NCI-H1694 treated with DMSO at 0.1 percent for 48 hours (cell line): ENCODE measurements around the gene CAMSAP2.

Experiments
- DNase-seq: peaks from one replicate; lab custom pipeline; 2025; lab: John Stamatoyannopoulos, UW

Gene CAMSAP2

DNA sequence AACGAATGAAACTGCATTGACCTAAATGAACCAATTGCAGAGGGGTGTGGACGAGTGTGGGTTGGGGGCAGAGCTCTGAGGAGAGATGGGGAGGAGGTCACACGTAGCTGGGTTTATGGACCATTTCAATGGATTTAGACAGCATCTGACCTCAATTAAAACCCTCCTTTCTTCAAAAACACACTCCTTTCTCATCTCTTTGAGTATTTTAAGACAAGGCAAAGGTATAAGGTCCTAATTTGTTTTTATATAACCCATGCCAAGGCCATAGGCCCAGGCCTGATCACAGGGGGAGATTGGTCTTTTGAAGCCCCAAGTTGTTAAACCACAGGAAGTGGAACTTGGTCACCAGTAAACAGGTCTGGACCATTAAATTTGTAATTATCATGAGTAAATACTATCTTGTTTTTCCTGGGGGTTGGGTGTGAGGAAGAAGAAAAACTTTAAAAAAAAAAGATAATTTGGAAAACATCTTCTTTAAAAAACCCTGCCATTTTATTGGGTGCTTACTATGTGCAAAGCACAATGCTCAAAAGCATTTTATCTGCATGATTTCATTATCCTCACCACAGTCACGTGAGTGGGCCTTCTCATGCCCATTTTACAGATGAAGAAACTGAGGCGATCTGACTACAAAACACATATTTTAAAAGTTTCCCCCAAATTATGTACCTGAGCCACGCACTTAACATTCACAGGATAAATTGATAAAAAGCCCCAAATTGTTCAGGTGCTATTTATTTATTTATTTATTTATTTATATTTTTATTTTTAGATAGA is 147.1 kb downstream of the CAMSAP2 start:
- DNase-seq = no peak

DNA sequence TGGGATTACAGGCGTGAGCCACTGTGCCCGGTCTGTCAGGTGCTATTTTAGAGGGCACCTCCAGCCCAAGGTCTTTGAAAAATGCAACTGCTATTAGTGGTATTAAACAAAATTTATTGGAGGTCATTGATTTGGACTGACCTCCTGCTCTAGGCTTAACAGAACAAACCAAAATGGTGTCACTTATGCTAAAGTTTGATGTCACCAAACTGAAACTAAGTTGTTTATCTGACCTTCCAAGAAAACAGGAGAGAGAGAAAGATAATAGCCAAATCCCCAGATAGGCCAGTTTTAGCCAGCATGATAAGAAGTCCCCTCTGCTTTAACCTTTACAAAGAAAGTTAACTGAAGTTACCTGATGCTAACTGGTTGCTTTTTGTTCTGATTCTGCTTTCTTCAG is 147.9 kb downstream of the CAMSAP2 start:
- no peak for DNase-seq

DNA sequence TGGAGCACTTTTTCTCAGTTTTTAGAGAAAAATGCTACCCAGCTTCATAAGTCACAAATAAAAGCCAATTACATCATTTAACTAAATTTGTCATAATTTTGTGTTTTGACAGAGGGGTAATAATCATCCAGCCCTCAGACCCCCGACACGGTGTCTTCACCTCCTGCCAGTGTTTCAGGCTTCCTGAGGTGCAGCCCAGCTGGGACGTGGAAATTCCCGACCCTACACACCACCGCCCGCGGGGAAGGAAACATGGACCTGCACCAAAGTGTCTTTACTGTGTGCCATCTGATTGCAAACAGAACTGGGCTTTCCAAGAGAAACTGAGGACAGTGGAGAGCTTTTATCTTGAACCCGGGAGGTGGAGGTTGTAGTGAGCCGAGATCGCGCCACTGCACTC is 148.3 kb downstream of the CAMSAP2 start:
- no peak for DNase-seq

DNA sequence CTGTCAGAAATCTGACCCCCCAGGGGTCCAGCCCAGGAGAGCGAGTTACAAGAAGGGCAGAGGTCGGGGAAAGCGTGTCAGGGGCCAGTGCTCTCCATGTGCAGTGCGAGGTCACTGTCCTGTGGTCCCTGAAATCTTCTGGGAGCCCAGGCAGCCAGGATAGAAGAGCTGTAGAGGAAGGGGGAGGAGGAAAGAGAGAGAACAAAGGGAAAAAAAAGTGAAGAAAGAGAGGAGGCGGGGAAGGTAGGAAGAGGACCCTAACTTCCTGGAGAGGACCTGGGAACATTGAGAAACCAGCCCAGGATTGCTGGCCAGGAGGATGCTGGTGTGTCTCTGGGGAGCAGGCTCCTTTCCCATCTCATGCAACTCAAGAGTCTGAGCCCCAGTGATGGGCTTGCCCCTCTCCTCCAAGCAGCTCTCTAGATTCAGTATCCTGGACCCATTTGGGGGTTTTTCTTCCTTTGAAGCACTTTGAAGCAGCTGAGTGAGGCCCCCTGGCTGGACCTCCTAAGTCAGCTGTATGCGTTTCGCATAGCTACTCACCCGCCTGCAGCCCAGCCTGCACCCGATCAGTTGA is 149.2 kb downstream of the CAMSAP2 start:
- no peak for DNase-seq

DNA sequence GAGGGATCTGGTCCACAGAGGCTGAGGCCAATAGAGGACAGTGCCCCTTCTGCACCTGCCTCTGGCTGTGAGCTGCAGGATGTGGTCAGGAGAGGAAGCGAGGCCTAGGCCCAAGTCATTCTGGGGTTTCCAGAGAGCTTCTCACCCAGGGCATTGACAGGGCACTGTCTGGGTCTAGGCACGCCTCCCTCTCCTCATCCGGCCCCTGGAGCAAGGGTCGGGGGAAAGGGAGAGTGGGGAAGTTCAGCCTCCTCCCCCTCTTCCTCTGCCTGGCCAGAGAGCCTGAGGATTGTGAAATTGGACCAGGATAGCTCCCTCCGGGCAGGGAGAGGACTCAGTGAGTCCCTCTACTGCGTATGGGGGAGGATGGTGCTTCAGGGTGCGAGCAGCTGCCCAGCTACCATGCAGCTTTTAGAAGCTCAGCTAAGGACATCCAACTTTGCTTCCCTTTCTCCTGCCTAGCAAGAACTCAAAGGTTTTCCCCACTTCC is 149.7 kb downstream of the CAMSAP2 start:
- no peak for DNase-seq

DNA sequence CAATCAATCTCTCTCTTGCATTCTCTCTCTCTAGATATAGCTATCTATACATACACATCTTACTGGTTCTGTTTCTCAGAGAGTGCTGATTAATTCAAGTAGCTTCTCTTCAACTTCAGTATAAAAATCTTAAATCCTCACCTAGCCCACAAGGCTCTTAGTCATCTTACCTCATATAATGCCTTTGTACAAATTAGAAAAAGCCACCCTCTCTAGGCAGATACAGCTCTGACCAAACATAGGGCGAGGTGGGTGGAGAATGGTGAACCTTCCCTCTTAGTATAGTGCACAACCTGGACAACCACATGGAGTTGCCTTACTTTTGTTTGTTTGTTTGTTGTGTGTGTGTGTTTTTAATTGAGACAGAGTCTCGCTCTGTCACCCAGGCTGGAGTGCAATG is 150.9 kb downstream of the CAMSAP2 start:
- no peak for DNase-seq

DNA sequence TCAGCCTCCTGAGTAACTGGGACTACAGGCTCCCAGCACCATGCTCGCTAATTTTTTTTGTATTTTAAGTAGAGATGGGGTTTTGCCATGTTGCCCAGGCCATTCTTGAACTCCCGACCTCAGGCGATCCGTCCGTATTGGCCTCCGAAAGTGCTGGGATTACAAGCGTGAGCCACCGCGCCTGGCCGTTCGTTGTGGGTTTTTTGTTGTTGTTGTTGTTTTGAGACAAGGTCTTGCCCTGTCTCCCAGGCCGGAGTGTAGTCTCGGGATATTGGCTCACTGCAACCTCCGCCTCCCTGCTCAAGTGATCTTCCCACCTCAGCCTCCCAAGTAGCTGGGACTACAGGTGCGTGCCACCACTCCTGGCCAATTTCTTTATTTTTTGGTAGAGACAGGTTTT is 151.3 kb downstream of the CAMSAP2 start:
- DNase-seq = no peak

DNA sequence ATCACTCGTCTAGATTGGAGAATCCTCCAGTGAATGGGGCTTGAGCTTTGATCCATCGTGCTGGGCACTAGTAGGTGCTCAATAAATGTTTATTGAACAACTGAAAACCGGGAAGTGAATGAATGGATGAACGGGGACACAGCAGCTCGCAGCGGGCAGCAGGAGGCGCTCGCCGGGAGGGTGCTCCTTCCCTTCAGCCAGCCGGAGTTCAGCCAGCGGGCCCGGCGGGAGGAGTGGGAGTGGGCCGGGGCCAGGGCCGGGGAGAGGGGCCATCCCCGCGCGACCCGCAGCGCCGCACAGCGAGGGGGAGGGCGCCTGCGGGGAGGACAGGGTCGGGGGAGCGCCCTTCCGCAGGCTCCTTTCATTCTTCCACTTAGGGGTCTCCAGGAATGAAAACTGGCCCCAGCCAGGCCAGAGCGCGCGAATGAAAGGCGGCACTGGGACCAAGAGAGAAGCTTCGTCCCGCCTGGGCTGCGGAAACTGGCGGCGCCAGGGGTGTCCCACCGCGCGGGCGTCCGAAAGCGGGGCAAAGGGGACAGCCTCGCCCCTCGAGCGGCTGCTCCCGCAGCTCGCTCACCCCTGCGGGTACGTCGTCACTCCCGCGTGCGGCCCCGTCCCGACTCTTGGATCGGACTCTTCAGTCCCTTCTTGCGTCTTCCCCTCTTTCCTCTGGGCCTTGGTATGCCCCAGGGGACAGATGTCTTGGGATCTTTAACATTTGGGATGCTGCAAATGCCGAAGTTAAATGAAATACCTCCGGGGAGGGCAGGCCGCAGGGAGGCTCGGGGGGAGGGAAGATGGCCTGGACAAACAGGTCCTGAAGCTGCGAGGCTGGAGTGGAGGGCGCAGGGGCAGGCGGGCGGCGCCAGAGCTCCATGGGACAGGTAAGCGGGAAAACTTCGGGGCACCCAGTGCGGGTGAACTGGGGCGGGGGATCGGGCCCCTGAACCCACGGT is 152.4 kb downstream of the CAMSAP2 start:
- DNase-seq = peak; percentile 38

DNA sequence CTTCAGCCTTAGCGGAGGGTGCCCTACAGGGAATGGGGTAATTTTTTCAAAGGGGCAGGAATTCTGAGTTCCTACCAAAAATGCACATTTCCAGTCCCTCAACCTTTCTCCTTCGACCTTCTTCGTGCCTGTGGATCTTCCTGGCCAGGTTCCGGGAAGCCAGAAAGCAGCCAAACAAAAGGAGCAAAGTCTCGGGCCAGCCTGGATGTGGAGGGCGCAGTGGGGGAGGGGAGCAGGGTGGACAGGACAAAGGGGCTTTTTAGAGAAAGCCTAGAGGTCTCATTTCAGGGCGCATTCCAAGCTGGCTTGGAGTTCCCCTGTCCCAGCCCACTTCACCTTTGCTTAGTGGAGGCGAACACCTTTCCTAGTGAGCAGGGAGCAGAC is 153.1 kb downstream of the CAMSAP2 start:
- DNase-seq = no peak

DNA sequence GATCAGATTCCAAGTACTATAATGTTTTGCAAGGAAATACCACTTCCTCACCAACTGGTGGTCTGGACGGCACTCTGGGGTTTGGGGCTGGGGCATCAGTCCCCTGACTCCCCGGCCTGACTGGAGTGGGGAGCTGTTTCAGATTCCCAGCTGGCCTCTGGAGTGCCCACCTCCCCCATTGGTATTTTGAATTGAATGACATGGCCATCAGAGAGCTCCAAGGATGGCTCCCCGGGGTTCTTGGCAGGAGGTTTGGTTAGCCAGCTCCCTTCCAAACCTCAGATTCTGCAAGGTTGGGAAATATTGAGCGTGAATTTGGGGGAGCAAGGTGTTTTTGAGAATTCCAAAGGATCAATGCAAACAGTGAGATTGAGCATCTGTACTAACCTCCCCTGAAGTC is 153.9 kb downstream of the CAMSAP2 start:
- no peak for DNase-seq

DNA sequence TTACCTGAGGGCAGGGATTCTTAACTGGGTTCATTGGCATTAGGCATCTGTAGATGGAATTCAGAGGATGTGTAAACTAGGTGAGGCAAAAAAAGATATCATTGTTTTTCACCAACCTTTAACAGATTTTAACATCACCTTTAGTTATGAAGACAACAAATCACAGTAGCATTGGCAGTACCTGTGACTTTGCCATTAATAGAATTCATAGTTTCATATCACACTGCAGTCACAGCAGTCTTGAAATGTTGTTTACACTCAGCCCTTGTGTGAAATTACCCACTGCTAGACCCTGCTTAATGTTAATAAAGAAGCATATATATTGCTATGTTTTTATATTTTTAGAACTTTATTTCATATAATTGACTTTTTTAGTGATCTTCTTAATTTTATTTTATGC is 154.3 kb downstream of the CAMSAP2 start:
- no peak for DNase-seq

DNA sequence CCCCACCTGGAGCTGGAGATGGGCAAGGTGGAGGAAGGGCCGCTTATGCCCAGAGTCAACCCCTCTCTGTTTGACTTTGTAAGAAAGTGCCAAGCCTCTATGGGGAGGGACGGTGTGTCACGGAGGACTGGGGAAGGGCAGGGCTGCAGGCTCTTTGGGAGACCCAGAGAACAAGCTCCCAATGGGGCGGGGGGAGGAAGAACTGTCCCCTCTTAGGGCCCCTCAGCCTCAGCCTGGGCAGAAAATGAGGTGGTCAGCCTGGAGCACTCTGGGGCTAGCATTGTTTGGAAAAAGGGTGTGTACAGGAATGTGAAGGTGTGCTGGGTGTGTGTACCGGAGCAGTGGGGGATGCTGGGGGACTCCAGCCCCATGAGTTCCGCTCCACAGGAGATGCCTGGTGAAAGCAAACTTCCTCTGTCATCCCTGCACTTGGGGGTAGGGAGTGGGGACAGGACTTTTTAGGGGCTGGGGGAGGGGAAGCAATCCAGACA is 154.8 kb downstream of the CAMSAP2 start:
- DNase-seq = no peak

DNA sequence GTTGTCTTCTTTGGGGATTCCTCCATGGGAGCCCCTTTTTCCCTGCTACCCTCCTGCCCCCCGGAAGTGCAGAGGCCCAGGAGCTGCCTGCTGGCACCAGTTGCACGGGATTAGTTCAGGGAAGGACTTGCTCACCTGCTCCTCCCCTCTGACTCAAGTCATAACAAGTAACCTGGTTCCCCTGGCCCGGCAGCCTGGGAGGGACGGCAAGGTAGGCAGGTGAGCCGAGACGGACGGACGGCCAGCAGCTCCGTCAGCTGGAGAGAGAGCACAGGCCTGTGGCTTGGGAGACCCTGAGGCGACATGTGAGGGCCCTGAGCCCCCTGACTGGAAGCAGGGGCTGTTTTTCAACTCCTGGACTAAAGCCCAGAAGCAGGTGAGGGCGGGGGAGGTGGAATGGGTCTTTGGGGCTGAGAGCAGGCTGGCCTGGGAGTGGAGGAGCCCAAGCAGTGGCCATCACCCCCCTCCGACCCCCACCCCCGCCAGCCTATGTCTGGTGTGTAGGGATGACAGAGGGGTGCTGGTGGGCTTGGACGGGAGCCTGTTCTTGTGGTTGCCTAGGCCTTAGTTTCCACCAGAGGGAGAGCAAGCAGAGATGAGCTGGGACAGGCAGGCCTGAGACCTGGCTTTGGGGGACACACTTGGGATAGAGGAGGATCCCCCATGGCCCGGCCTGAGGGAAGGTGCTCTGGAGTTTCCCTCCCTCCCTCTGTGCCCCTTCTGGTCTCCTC is 156.2 kb downstream of the CAMSAP2 start, which contains the start of gene INAVA:
Gene INAVA (plus strand): TSS at position 189 of the 731 bp plus-strand sequence. CDS start 3,501 bp downstream, outside the sequence.
- DNase-seq = no peak

DNA sequence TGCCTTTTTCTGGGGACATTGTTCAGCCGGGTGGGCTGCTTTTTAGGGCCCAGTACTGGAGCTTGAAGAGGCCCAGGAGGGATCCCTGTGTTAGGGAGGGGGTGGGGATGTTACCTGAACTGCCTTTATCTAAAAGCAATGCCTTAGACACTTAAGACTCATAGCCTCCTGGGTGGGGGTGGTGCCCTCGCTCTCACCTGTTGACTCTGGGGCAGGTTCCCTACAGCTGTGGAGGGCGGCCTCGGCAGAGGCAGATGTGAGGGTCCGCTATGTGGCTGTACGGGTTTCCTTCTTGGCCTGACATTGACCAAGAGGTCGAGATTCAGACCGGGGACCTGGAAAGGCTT is 156.7 kb downstream of the CAMSAP2 start:
- no peak for DNase-seq

DNA sequence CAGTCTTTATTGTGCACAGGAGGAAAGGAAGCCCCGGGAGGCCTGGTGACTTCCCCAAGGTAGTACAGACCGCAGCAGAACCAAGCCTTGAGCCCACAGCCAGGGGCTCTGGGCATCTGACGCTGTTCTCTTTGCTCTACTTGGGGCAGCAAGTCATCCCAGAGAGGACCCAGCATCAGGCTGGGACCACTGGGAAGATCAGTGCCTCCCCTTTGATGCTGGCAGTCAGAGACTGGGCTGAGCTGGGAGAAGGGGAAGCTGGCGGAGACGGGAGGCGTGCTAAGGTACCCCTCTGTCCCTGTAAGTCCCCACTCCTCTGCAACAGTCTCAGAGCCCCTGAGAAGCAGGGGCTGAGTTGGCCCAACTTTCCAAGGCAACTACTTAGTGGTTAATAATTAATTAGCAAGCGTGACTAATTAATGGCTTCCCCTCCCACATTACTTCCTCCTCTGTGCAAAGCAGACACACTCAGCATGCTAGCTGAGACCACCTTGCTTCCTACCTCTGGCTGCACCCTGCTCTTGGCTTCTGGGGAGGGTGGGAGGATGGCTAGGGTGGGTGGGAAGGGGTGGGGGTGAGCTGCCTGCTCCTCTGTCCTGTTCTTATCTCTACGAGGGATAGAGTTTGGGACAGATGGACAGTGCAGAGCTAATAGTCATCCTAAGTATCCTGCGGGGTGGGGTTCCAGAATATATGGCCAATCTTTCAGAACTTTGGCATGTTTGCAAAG is 157.3 kb downstream of the CAMSAP2 start:
- DNase-seq = no peak

DNA sequence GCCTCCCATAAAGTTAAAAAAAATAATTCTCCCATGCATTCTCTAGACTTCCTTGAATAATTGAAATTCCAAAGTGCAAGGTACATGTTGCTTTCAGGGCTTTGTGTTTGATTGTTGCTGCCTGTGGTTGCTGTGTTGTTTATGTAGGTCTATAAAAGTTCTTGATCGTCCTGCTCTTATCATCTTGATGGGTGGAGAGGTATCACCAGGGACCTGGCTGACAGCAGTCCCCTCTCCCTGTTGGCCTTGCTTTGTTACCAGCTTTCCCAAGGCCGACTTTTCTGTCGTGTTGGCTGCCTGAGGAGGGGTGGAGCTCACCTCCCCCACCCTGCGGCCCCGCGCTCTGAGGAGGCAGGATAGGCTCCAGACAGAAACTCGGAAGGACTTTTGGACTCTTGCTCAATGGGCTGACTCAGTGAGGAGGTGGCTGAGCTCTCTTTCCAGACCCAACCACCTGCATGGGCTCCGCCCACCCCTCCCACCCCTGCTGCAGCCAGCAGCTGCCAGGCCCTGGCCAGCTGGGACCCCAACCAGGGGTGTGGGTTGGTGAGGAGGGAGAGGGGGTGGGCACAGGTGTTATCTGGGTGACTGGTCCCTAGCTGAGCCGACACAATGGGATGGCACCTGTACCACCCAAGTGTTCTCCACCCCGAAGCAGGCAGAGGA is 158.0 kb downstream of the CAMSAP2 start:
- no peak for DNase-seq

DNA sequence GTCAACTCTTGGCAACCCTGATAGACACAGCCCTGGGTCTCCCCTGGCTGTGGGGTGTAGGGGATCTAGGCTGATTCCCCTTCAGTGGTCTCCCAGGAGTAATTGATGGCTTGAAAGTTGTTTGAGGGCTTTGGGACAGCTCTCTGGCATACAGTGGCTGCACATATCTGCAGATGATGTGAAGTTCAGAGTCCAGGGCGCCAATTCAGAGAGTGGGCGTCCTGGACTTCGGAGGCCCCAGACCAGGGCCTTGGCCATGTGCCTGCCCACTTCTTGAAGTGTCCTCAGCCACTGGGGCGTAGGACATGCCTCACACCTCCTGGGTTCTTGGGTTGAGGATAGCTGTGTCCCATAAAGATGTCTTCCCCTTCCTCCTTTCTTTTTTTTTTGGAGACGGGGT is 158.6 kb downstream of the CAMSAP2 start:
- no peak for DNase-seq

DNA sequence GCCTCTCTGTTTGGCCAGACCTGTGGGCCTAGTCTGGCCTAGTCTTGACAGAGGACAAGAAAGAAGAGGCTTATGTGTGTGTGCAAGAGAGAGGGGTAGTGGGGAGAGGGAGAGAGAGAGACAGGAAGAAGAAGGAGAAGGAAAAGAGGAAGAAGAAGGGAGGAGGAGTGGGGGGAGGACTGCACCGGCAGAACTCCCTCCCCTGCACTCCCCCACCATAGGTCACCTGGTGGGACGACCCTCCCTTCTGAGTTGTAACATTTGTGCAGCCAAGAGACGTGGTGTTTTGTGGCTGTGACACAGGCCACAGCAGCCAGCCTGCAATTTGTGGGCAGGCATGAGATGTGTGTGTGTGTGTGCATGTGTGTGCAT is 160.3 kb downstream of the CAMSAP2 start:
- DNase-seq = no peak

DNA sequence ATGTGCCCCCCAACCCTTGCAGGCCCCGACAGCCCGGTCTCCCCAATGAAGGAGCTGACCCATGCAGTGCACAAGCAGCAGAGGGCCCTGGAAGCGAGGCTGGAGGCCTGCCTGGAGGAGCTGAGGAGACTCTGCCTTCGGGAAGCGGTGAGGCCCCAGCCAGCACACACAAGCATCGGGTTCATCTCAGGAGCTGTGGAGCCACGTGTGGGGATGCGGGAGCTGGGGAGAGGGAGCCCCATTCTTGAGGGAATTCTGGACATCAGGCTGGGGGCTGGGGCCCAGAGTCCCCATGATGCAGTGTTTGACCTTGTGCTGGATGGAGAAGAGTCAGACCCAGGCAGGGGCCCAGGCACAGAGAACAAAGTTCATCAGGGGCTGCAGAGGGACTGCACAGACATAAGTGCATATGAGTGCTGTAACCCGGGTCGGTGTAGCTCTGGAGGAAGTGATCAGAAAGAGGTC is 160.8 kb downstream of the CAMSAP2 start:
- DNase-seq = no peak
